Activated naive CD8-positive, alpha-beta T cell treated with anti-CD3 and anti-CD28 coated beads, Interleukin-2, amount 10 ng/mL, durations not matched to agents 7 days and 5 days (primary cell): ENCODE results near the gene LILRA2. TPM values are rescaled to one million over a fixed set of nuclear protein-coding genes. Genes with fewer than 3 reads are reported as not detected.
"Not testable (repeated sequence)": the region's sequence is repeated elsewhere in the genome, so short reads cannot be mapped to it uniquely, and the experiment has no call there.

ENCODE experiments used
- ATAC-seq: fragments of 150-1000 bp; cut with Tn5 transposase; one replicate; pipeline ENCODE4 v1.10.0; 2021; ENCODE audit warnings: low read depth, moderate library complexity
- POLR2A ChIA-PET: fragments of 350-600 bp; sonication (Branson Sonifier 250); formaldehyde crosslinking; loops from one replicate; lab custom pipeline; 2021; ENCODE audit warnings: antibody characterized with exemption; lab: Charles Lee
- DNase-seq: peaks from one replicate; pipeline ENCODE4 v3.0.0; 2021
- H3K27ac Mint-ChIP-seq: one replicate; pipeline ENCODE4 v1.8.0; 2022; ENCODE audit warnings: mild to moderate bottlenecking, mixed read lengths
- H3K27me3 Mint-ChIP-seq: one replicate; pipeline ENCODE4 v1.8.0; 2022; ENCODE audit warnings: mild to moderate bottlenecking, moderate library complexity, mixed read lengths
- H3K36me3 Mint-ChIP-seq: one replicate; pipeline ENCODE4 v1.8.0; 2021; ENCODE audit warnings: mild to moderate bottlenecking, mixed read lengths
- H3K4me1 Mint-ChIP-seq: one replicate; pipeline ENCODE4 v1.8.0; 2021; ENCODE audit warnings: mixed read lengths
- H3K4me3 Mint-ChIP-seq: one replicate; pipeline ENCODE4 v1.8.0; 2022; ENCODE audit warnings: mild to moderate bottlenecking, moderate library complexity, mixed read lengths
- H3K9me3 Mint-ChIP-seq: one replicate; pipeline ENCODE4 v1.8.0; 2021; ENCODE audit warnings: mixed read lengths
- total RNA-seq, 2 experiments: library from RNA; stranded (reverse); gene quantifications; one replicate each; pipeline ENCODE4 v1.2.3, GENCODE V29; 2021

LILRA2 gene
- total RNA-seq, 2 experiments from 2014 or later, result 0.65 TPM; not detected in 1

DNA sequence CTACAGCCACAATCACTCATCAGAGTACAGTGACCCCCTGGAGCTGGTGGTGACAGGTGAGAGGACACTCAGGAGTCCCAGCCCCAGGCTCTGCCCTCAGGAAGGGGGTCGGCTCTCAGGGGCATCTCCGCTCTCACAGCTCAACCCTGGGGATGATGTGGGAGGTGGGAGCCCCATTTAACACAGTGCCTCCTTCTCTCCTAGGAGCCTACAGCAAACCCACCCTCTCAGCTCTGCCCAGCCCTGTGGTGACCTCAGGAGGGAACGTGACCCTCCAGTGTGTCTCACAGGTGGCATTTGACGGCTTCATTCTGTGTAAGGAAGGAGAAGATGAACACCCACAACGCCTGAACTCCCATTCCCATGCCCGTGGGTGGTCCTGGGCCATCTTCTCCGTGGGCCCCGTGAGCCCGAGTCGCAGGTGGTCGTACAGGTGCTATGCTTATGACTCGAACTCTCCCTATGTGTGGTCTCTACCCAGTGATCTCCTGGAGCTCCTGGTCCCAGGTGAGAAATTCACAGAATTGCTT is 1.0 kb downstream of the LILRA2 start:
- Mint-ChIP-seq H3K27me3 (peaks cover 19% of the 10 kb centered on the region), H3K4me1 (peaks cover 7% of the 10 kb centered on the region), H3K4me3 (no peak overlapping the region), H3K9me3 (no peaks in the 10 kb centered on the region), H3K27ac (no peak overlapping the region), H3K36me3 (no peaks in the 10 kb centered on the region)
- POLR2A ChIA-PET, result no interaction called here
- DNase-seq (no peak), ATAC-seq (no peak)

DNA sequence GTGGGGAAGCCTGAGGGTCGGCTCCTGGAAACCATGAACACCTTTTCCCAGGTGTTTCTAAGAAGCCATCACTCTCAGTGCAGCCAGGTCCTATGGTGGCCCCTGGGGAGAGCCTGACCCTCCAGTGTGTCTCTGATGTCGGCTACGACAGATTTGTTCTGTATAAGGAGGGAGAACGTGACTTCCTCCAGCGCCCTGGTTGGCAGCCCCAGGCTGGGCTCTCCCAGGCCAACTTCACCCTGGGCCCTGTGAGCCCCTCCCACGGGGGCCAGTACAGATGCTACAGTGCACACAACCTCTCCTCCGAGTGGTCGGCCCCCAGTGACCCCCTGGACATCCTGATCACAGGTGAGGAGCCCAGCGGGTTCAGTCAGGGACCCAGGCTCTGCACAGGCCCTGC is 1.6 kb downstream of the LILRA2 start:
- H3K4me1 Mint-ChIP-seq, H3K27ac Mint-ChIP-seq, DNase-seq, ATAC-seq, H3K36me3 Mint-ChIP-seq, POLR2A ChIA-PET, H3K9me3 Mint-ChIP-seq, H3K4me3 Mint-ChIP-seq: not testable (repeated sequence)
- peaks cover 19% of the 10 kb centered on the region for H3K27me3 Mint-ChIP-seq

DNA sequence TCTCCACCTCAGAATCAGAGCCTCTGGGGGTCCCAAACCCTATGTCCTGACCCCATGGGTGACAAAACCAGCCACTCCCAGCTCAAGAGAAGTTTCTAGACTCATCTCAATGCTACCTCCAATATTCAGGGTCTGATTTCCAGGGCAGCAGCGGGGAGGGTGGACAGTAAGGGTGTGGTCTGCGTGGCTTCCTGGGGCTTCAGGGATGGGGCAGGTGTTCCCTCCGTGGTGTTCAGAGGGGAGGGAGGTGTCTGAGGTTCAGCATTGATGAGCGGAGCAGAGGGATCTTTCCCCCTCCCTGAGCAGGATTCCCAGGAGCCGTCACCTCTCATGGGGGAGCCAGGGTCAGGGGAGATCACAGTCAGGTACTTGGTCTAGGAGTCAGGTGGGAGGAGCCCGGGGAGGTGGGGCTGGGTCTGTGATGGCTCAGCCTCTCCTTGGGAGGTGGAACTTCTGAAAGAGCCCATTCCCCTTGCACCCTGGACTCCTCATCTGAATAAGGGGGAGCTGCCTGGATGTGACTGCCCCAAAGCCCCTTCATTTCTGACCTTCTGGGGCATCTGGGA is 2.9 kb downstream of the LILRA2 start:
- POLR2A ChIA-PET, result no interaction called here
- Mint-ChIP-seq H3K4me1 (peaks cover 7% of the 10 kb centered on the region), H3K27me3 (peaks cover 15% of the 10 kb centered on the region), H3K9me3 (no peaks in the 10 kb centered on the region), H3K4me3 (no peak overlapping the region), H3K27ac (no peak overlapping the region), H3K36me3 (no peaks in the 10 kb centered on the region)
- no peak for ATAC-seq
- no peak for DNase-seq

DNA sequence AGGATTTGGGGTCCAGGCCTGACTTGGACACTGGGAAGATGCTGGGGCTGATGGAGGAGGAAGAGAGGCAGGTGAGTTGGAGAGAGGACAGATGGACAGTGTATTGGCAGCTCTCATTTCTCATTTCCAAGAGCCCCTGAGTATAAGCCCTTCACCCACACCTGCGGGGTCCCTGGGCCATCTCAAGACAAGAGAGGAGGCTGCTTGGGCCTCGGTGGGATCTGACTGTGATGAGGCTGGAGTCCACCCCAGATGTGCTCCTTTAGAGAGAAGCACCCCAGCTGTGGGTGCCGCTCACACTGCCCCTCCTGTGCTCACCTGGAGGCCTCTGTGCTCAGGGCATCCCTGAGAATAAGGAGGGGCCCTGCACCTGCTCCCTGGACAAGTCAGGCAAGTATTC is 3.7 kb downstream of the LILRA2 start:
- no peak overlapping the region for H3K4me3 Mint-ChIP-seq
- H3K4me1 Mint-ChIP-seq, result peaks cover 7% of the 10 kb centered on the region
- no peaks in the 10 kb centered on the region for H3K36me3 Mint-ChIP-seq
- no peak for ATAC-seq
- H3K27ac Mint-ChIP-seq, result peak overlapping the region; percentile 59
- peaks cover 15% of the 10 kb centered on the region for H3K27me3 Mint-ChIP-seq
- H3K9me3 Mint-ChIP-seq, result no peaks in the 10 kb centered on the region
- POLR2A ChIA-PET, result no interaction called here
- no peak for DNase-seq

DNA sequence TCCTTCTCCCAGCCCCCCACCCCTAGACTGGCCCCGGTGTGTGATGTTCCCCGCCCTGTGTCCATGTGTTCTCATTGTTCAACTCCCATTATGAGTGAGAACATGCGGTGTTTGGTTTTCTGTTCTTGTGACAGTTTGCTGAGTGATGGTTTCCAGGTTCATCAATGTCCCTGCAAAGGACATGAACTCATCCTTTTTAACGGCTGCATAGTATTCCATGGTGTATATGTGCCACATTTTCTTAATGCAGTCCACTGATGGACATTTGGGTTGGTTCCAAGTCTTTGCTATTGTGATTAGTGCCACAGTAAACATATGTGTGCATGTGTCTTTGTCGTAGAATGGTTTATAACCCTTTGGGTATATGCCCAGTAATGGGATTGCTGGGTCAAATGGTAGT is 4.7 kb downstream of the LILRA2 start:
- POLR2A ChIA-PET, H3K27ac Mint-ChIP-seq, ATAC-seq, H3K36me3 Mint-ChIP-seq, H3K9me3 Mint-ChIP-seq, DNase-seq, H3K4me1 Mint-ChIP-seq, H3K4me3 Mint-ChIP-seq: not testable (repeated sequence)
- peaks cover 15% of the 10 kb centered on the region for H3K27me3 Mint-ChIP-seq

DNA sequence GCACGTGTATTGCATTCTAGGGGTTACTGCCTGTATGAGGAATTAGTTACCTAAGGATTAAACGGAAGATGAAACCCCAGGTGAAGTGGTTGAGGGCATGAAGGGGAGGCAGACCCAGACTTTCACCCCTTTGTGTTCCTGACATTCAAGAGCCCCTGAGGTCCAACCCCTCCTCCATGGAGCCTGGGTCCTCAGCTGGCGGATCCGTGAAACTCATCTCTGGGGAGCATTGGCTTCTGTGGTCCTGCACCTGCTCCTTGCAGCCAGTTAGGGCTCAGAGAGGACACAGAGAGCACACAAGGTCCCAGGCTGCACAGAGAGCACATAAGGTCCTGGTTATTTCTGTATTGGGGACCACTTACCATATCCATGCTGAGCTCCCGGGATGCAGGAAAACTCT is 12.8 kb downstream of the LILRA2 start:
- Mint-ChIP-seq H3K4me3 (no peak overlapping the region), H3K27ac (no peak overlapping the region), H3K4me1 (no peaks in the 10 kb centered on the region), H3K27me3 (peaks cover 19% of the 10 kb centered on the region), H3K36me3 (no peaks in the 10 kb centered on the region), H3K9me3 (no peaks in the 10 kb centered on the region)
- ATAC-seq (no peak), DNase-seq (no peak)
- POLR2A ChIA-PET, result no interaction called here

GRCh38 chr19:54587026-54587425 is 13.4 kb downstream of the LILRA2 start:
- H3K4me1 Mint-ChIP-seq, result no peaks in the 10 kb centered on the region
- H3K36me3 Mint-ChIP-seq, result no peaks in the 10 kb centered on the region
- POLR2A ChIA-PET, result no interaction called here
- H3K4me3 Mint-ChIP-seq, result no peak overlapping the region
- ATAC-seq (no peak), DNase-seq (no peak)
- peaks cover 19% of the 10 kb centered on the region for H3K27me3 Mint-ChIP-seq
- no peaks in the 10 kb centered on the region for H3K9me3 Mint-ChIP-seq
- H3K27ac Mint-ChIP-seq, result no peak overlapping the region

DNA sequence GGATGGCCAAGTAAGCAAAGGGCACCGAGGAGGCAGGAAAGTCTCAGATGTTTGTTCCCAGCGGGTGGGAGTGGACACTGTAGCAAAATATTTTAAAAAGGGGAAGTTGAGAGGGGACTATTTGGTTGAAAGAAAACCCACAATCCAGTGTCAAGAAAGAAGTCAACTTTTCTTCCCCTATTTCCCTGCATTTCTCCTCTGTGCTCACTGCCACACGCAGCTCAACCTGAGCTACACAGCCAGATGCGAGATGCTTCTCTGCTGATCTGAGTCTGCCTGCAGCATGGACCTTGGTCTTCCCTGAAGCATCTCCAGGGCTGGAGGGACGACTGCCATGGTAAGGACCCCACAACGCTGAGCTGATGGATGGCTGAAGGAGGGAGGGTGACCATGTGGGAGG is 19.9 kb downstream of the LILRA2 start, which contains the start of gene LILRA1:
Gene LILRA1, plus strand, starts transcription at position 188 of the 400 bp plus-strand sequence. CDS start 613 bp downstream, outside the sequence.
- not testable (repeated sequence) for H3K4me3 Mint-ChIP-seq, ATAC-seq

DNA sequence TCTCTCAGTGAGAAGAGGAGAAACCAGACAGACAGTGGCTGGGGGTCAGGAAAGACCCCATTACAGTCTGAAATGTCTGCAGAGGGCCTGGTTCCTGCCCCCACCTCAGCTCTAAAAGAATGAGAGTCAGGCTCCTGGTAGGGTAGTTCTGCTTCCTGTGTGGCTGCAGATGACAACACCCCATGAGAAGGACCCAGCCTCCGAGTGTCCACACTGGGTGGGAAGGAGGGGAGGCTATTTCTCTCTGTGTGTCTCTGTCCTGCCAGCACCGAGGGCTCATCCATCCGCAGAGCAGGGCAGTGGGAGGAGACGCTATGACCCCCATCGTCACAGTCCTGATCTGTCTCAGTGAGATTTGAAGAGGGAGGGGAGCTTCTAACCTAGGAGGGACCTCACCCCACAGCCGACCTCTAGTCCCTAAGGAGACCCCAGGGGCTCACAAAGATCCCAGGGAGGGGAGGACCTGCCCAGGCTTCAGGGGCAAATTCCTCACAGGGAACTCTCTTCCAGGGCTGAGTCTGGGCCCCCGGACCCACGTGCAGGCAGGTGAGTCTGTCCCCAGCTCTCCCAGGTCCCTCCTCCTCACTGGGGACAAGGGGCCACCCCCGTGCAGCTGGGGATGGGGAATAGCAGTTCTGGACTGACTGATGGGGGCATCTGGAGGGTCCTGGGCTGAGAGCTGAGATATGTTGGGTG is 20.5 kb downstream of the LILRA2 start:
- H3K4me1 Mint-ChIP-seq, ATAC-seq, H3K36me3 Mint-ChIP-seq, POLR2A ChIA-PET, H3K4me3 Mint-ChIP-seq, H3K9me3 Mint-ChIP-seq, H3K27ac Mint-ChIP-seq, DNase-seq: not testable (repeated sequence)
- H3K27me3 Mint-ChIP-seq, result peaks cover 13% of the 10 kb centered on the region

More for the DNA sequence above, 19.9 kb downstream of the LILRA2 start, which contains the start of gene LILRA1:
- H3K27ac Mint-ChIP-seq, H3K4me1 Mint-ChIP-seq, POLR2A ChIA-PET, DNase-seq, H3K36me3 Mint-ChIP-seq, H3K9me3 Mint-ChIP-seq: not testable (repeated sequence)
- H3K27me3 Mint-ChIP-seq, result peaks cover 13% of the 10 kb centered on the region

DNA sequence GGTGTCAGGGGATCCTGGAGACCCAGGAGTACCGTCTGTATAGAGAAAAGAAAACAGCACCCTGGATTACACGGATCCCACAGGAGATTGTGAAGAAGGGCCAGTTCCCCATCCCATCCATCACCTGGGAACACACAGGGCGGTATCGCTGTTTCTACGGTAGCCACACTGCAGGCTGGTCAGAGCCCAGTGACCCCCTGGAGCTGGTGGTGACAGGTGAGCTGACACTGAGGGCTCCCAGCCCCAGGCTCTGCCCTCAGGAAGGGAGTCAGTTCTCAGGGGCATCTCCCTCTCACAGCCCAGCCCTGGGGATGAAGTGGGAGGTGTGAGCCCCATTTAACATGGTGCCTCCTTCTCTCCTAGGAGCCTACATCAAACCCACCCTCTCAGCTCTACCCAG is 21.1 kb downstream of the LILRA2 start:
- ATAC-seq, result no peak
- no peak overlapping the region for H3K4me3 Mint-ChIP-seq
- H3K27ac Mint-ChIP-seq, result no peak overlapping the region

DNA sequence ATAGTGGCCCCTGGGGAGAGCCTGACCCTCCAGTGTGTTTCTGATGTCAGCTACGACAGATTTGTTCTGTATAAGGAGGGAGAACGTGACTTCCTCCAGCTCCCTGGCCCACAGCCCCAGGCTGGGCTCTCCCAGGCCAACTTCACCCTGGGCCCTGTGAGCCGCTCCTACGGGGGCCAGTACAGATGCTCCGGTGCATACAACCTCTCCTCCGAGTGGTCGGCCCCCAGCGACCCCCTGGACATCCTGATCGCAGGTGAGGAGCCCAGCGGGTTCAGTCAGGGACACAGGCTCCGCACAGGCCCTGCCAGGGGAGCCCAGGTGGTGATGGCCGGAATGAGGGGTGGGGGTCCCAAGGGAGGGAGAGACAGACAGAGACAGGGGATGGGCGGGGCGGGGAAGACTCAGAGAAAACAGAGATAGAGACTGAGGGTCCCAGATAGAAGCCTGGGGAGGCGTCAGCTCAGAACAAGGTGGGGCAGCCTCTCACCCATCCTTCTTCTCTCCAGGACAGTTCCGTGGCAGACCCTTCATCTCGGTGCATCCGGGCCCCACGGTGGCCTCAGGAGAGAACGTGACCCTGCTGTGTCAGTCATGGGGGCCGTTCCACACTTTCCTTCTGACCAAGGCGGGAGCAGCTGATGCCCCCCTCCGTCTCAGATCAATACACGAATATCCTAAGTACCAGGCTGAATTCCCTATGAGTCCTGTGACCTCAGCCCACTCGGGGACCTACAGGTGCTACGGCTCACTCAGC is 22.3 kb downstream of the LILRA2 start:
- POLR2A ChIA-PET, result interaction anchor here (0.7 kb wide), 1 partner anchor 446 kb away, joined by 4 read pairs; no protein-coding TSS in a partner anchor
- not testable (repeated sequence) for H3K9me3 Mint-ChIP-seq, H3K4me3 Mint-ChIP-seq, H3K27ac Mint-ChIP-seq, ATAC-seq, DNase-seq, H3K4me1 Mint-ChIP-seq, H3K36me3 Mint-ChIP-seq
- H3K27me3 Mint-ChIP-seq, result peaks cover 15% of the 10 kb centered on the region

More for the DNA sequence above, 21.1 kb downstream of the LILRA2 start:
- no peaks in the 10 kb centered on the region for H3K4me1 Mint-ChIP-seq
- no peak for DNase-seq
- H3K27me3 Mint-ChIP-seq, result peaks cover 10% of the 10 kb centered on the region
- POLR2A ChIA-PET, result no interaction called here
- H3K36me3 Mint-ChIP-seq, result no peaks in the 10 kb centered on the region
- no peaks in the 10 kb centered on the region for H3K9me3 Mint-ChIP-seq

GRCh38 chr19:54600212-54600611 is 26.6 kb downstream of the LILRA2 start:
- no peak overlapping the region for H3K27ac Mint-ChIP-seq
- H3K4me1 Mint-ChIP-seq, result no peaks in the 10 kb centered on the region
- H3K4me3 Mint-ChIP-seq, result no peak overlapping the region
- H3K36me3 Mint-ChIP-seq, result no peaks in the 10 kb centered on the region
- ATAC-seq (no peak), DNase-seq (no peak)
- H3K9me3 Mint-ChIP-seq, result no peaks in the 10 kb centered on the region
- peaks cover 11% of the 10 kb centered on the region for H3K27me3 Mint-ChIP-seq
- POLR2A ChIA-PET, result no interaction called here

DNA sequence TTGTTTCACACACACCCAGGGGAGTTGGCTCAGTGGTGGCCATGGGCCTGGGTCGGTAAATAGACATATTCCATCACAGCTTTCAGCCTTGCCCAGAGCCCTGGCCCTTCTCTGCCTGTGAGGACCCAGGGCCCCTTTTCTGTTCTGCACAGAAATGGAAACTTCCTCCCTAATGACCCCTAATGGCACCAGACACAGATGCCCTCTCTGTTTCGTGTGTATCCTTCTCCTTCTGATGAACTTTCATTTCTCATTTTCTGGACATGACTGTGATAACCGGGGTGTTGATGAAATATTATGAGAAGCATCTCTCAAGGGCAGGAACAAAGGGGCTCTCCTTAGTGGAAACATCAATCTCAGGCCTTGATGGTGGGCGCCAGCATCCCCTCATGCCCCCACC is 32.6 kb downstream of the LILRA2 start:
- no peak for ATAC-seq
- Mint-ChIP-seq H3K27me3 (peaks cover 1% of the 10 kb centered on the region), H3K27ac (no peak overlapping the region), H3K36me3 (no peaks in the 10 kb centered on the region), H3K4me3 (no peak overlapping the region), H3K4me1 (no peaks in the 10 kb centered on the region), H3K9me3 (peaks cover 4% of the 10 kb centered on the region)
- POLR2A ChIA-PET, result no interaction called here
- DNase-seq, result no peak
